PC-9 (cell line): Measurements from ENCODE around the gene HID1. TPM values are rescaled to one million over a fixed set of nuclear protein-coding genes. Genes with fewer than 3 reads are reported as not detected.

Experiments used
- BruUV-seq: library from RNA; stranded (reverse); fragments of 400-500 nt; replicated peaks from 2 replicates; lab custom pipeline; 2021; lab: Mats Ljungman, UMichigan
- CTCF ChIA-PET: fragments of 300-600 bp; sonication (Branson Sonifier 250); formaldehyde crosslinking; loops from one replicate; lab custom pipeline; 2022; ENCODE audit warnings: antibody characterized with exemption; lab: Charles Lee
- POLR2A ChIA-PET: fragments of 300-600 bp; sonication (Branson Sonifier 250); formaldehyde crosslinking; loops from one replicate; lab custom pipeline; 2022; ENCODE audit warnings: antibody characterized with exemption; ENCODE audit not compliant: unreplicated experiment; lab: Charles Lee
- DNase-seq, 2 experiments: peaks; one replicate each; pipeline versions ENCODE4 v3.0.0 to v3.0.0-alpha.2; 2015 to 2022; ENCODE audit warnings: mixed read lengths in 1 of 2
- H2AFZ ChIP-seq: fragments of 200-600 bp; sonication (generic); 2 replicates; pipeline ENCODE4 v1.8.1; 2017; ENCODE audit warnings: antibody characterized with exemption
- H3F3A ChIP-seq: fragments of 200-600 bp; sonication (generic); 2 replicates; pipeline ENCODE4 v1.8.1; 2017; ENCODE audit warnings: antibody characterized with exemption, mild to moderate bottlenecking, low read depth; ENCODE audit not compliant: insufficient read depth
- H3K27ac ChIP-seq: fragments of 200-600 bp; sonication (generic); 2 replicates; pipeline ENCODE4 v1.6.1; 2016; ENCODE audit warnings: mixed run types
- H3K27me3 ChIP-seq: fragments of 200-600 bp; sonication (generic); 2 replicates; pipeline ENCODE4 v1.6.1; 2016; ENCODE audit warnings: low read depth, mixed run types; ENCODE audit not compliant: insufficient read depth
- H3K36me3 ChIP-seq: fragments of 200-600 bp; sonication (generic); 2 replicates; pipeline ENCODE4 v1.6.1; 2016; ENCODE audit warnings: low read depth, mixed run types
- H3K4me1 ChIP-seq: fragments of 200-600 bp; sonication (generic); replicated peaks from 2 replicates; pipeline ENCODE4 v1.6.1; 2016; ENCODE audit warnings: mixed run types; ENCODE audit not compliant: insufficient read depth
- H3K4me2 ChIP-seq: fragments of 200-600 bp; sonication (generic); 2 replicates; pipeline ENCODE4 v1.6.1; 2017; ENCODE audit warnings: mixed run types
- H3K4me3 ChIP-seq: fragments of 200-600 bp; sonication (generic); 2 replicates; pipeline ENCODE4 v1.6.1; 2016; ENCODE audit warnings: mixed run types
- H3K79me2 ChIP-seq: fragments of 200-600 bp; sonication (generic); 2 replicates; pipeline ENCODE4 v1.6.1; 2017; ENCODE audit warnings: low read depth, mixed run types
- H3K9me2 ChIP-seq: fragments of 200-600 bp; sonication (generic); 2 replicates; pipeline ENCODE4 v1.8.1; 2017; ENCODE audit warnings: mild to moderate bottlenecking; ENCODE audit not compliant: insufficient read depth
- H3K9me3 ChIP-seq: fragments of 200-600 bp; sonication (generic); 2 replicates; pipeline ENCODE4 v1.8.1; 2016; ENCODE audit warnings: low read depth; ENCODE audit not compliant: insufficient read depth
- H4K20me1 ChIP-seq: fragments of 200-600 bp; sonication (generic); 2 replicates; pipeline ENCODE4 v1.8.1; 2017; ENCODE audit not compliant: insufficient read depth
- EZH2 ChIP-seq: fragments of 200-600 bp; sonication (generic); IDR thresholded peaks from 2 replicates; pipeline ENCODE4 v1.8.0; 2017; ENCODE audit warnings: antibody characterized with exemption, low read depth
- intact Hi-C: fragments of 100-400 bp; cut with micrococcal nuclease; formaldehyde crosslinking; loops from one replicate; pipeline ENCODE4 v1.10.0; 2022; ENCODE audit not compliant: unreplicated experiment
- total RNA-seq: library from RNA; stranded (reverse); gene quantifications from 2 replicates; pipeline ENCODE4 v1.2.3, GENCODE V29; 2021
- TF ChIP-seq, protein P1 (sequence below): fragments of 200-600 bp; sonication (generic); conservative IDR thresholded peaks from 2 replicates; pipeline ENCODE4 v1.6.1; 2017; ENCODE audit warnings: mixed run types, antibody characterized with exemption, mild to moderate bottlenecking, moderate library complexity

The HID1 gene
- total RNA-seq, 1 experiment from 2014 or later, result 32.1 TPM

DNA sequence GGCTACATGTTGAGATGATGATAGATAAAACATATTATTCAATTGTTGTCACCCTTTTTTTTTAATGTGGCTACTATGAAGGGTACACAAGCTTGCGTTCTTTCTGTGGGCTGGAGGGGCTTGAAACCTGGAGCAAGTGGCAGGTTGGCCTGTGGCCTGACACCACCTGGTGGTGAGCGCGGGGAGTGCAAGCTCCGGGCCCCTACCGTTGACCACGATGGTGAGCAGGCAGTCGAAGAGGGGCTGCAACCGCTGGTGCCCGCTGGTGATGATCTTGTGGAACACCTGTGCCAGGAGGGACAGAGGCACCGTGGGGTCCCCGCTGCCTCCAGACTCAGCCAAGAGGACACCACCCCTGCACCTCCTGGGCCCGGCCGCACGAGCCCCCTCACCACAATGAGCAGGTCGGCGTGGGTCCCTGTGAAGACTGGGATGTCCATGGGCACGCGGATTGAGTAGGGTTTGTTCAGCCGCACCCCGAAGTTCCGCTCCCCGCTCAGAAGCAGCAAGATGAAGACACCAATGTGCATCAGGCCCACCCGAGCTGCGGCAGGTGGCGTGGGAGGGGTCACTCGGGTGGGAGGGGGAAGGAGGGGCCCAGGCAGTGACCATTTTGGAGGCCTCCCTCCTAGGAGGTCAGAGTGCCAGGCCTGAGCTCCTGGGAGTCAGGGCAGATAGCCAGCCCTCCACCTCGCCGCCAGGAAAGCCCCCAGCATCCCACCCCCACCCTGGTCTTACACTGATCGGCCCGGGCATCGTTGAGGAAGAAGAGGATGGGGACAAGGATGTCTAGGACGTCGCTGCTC is 14.4 kb downstream of the HID1 start:
- DNase-seq, result peak in 1 of 2 experiments; percentile 73
- BruUV-seq, result no TSS peak
- no peaks in the 10 kb centered on the region for H3K9me2 ChIP-seq

DNA sequence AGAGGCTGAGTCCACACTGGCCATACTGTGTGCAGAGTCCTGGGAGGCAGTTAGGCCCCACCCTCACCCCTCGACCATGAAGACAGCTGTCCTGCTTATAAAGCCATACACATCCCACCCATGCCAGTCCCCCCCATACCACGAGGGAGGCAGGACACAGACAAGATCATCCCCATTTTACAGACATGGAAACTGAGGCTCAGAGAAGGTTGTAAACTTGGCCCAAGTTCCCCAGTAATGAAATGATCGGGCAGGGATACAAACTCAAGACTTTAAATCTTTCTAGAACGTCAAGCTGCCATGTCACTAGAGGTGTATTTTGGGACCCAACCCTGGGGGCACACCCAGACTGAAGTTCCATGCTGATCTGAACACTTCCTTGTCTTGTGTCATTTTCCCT is 16.5 kb downstream of the HID1 start:
- BruUV-seq, result no TSS peak
- Histone ChIP-seq H3K9me3 (no peaks in the 10 kb centered on the region), H3F3A (peaks cover 10% of the 10 kb centered on the region; the same call in 1 of the 2 replicates), H3K4me2 (no peak overlapping the region), H3K4me3 (no peak overlapping the region), H3K79me2 (no peaks in the 10 kb centered on the region), H3K36me3 (0 out of 2 replicates have a peak, but pooled peaks cover 4% of the 10 kb centered on the region), H3K4me1 (no peaks in the 10 kb centered on the region), H3K27me3 (no peaks in the 10 kb centered on the region), H3K9me2 (no peaks in the 10 kb centered on the region), H3K27ac (no peak overlapping the region), H4K20me1 (no peaks in the 10 kb centered on the region), H2AFZ (no peak overlapping the region)
- no peak for TF ChIP-seq EZH2
- TF ChIP-seq, protein P1, sequence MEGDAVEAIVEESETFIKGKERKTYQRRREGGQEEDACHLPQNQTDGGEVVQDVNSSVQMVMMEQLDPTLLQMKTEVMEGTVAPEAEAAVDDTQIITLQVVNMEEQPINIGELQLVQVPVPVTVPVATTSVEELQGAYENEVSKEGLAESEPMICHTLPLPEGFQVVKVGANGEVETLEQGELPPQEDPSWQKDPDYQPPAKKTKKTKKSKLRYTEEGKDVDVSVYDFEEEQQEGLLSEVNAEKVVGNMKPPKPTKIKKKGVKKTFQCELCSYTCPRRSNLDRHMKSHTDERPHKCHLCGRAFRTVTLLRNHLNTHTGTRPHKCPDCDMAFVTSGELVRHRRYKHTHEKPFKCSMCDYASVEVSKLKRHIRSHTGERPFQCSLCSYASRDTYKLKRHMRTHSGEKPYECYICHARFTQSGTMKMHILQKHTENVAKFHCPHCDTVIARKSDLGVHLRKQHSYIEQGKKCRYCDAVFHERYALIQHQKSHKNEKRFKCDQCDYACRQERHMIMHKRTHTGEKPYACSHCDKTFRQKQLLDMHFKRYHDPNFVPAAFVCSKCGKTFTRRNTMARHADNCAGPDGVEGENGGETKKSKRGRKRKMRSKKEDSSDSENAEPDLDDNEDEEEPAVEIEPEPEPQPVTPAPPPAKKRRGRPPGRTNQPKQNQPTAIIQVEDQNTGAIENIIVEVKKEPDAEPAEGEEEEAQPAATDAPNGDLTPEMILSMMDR, result no peak
- intact Hi-C loops, result loop anchor here (5.0 to 10.0 kb wide), 3 partner anchors 84 to 579 kb away; partner anchors contain the start of genes FDXR and NAT9
- ChIA-PET POLR2A (no interaction called here), CTCF (interaction anchor here (0.6 to 1.3 kb wide), 2 partner anchors 12 to 84 kb away, joined by 4 to 7 read pairs; no protein-coding TSS in a partner anchor)
- DNase-seq, result no peak

More for the DNA sequence above, 14.4 kb downstream of the HID1 start:
- H3K4me2 ChIP-seq, result no peak overlapping the region
- no peaks in the 10 kb centered on the region for H4K20me1 ChIP-seq
- H3K79me2 ChIP-seq, result no peaks in the 10 kb centered on the region
- H3K4me1 ChIP-seq, result no peaks in the 10 kb centered on the region
- H3K27me3 ChIP-seq, result no peaks in the 10 kb centered on the region
- no peak for TF ChIP-seq EZH2
- TF ChIP-seq, protein P1, result peak; percentile 97
- no peaks in the 10 kb centered on the region for H3K9me3 ChIP-seq
- H3K36me3 ChIP-seq, result 0 out of 2 replicates have a peak, but pooled peaks cover 4% of the 10 kb centered on the region
- ChIA-PET POLR2A (interaction anchor here (0.5 kb wide), 1 partner anchor 85 kb away, joined by 4 read pairs; the partner anchor contains the start of gene FDXR), CTCF (interaction anchor here (0.5 to 0.9 kb wide), 4 partner anchors 118 to 653 kb away, joined by 3 to 6 read pairs (median 3); no protein-coding TSS in a partner anchor)
- H3K27ac ChIP-seq, result no peak overlapping the region
- H3F3A ChIP-seq, result peaks cover 12% of the 10 kb centered on the region; the same call in 1 of the 2 replicates
- intact Hi-C loops, result loop anchor here (1.0 to 10.0 kb wide), 4 partner anchors 35 to 581 kb away; partner anchors contain the start of genes FDXR, NAT9 and USH1G
- H2AFZ ChIP-seq, result no peak overlapping the region
- no peak overlapping the region for H3K4me3 ChIP-seq

DNA sequence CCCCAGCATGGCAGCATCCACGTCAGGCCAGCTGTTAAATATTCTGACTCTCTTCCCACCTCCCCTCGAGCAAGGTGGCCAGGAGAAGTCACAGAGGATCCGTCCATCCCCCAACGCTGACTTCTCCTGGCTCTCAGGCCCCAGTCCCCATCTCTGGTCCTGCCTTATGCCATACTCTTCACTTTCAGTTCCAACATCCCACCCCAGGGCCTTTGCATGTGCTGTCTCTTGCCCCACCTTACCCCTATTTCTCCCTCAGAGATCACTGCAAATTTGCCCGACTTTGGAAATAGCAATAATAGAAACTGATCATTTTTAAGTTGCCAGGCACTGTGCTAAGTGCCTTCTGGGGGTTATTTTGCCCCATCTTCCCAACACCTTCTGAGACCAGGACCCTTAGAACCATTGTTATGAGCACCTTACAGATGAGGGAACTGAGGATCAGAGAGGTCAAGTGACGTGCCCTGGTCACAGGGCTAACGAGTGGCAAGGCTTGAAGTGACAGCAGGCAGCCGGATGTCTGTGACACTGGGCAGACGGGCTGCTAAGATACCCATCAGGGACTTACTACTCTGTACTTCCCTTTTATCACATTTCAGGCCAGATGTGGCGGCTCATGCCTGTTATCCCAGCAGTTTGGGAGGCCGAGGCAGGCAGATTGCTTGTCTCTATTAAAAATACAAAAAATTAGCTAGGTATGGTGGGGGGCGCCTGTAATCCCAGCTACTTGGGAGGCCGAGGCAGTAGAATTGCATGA is 17.7 kb downstream of the HID1 start:
- DNase-seq, result no peak
- H3K9me2 ChIP-seq, result no peaks in the 10 kb centered on the region
- ChIA-PET POLR2A (no interaction called here), CTCF (no interaction called here)
- H3K79me2 ChIP-seq, result no peaks in the 10 kb centered on the region
- peaks cover 7% of the 10 kb centered on the region; the same call in 1 of the 2 replicates for H3K4me1 ChIP-seq
- no peaks in the 10 kb centered on the region for H3K27me3 ChIP-seq
- intact Hi-C loops, result loop anchor here (5.0 to 10.0 kb wide), 3 partner anchors 83 to 578 kb away; partner anchors contain the start of genes FDXR and NAT9
- no peaks in the 10 kb centered on the region for H3K9me3 ChIP-seq
- no peak overlapping the region for H3K27ac ChIP-seq
- BruUV-seq, result no TSS peak
- no peak overlapping the region for H3K4me3 ChIP-seq
- no peak overlapping the region for H3K4me2 ChIP-seq
- TF ChIP-seq, protein P1, result no peak
- no peak for TF ChIP-seq EZH2
- H3K36me3 ChIP-seq, result 0 out of 2 replicates have a peak, but pooled peaks cover 4% of the 10 kb centered on the region
- peaks cover 3% of the 10 kb centered on the region; the same call in 1 of the 2 replicates for H3F3A ChIP-seq
- no peak overlapping the region for H2AFZ ChIP-seq
- H4K20me1 ChIP-seq, result no peaks in the 10 kb centered on the region
